ENCODE data around the gene FYB2. TPM values are rescaled to one million over a fixed set of nuclear protein-coding genes. Genes with fewer than 3 reads are reported as not detected.

The FYB2 gene
- total RNA-seq, 1 donor from 2014 or later, result 1.7 TPM

DNA sequence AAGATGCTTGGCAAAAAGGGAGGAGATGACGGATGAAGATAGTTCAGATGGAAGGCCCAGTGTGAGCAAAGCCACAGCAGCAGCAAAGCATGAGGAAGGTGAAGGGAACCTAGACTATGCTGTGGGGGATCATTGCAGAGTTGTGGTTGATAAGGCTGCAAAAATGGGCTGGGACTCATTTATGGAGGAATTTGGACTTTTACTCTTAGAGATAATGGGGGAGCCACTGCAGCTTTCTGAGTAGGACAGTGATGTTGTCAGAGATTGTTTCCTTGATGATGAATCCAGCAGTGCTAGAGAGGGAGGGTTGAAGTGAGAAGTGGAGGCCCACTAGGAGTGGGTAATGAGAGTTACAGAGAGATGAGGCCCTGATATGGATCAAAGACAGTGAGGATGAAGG, 33.3 kb upstream of the FYB2 start:
- H3K4me3 ChIP-seq, result no peak overlapping the region
- H3K27me3 ChIP-seq, result no peaks in the 10 kb centered on the region
- H3K27ac ChIP-seq, result no peak overlapping the region
- ATAC-seq (no peak), DNase-seq (no peak)
- intact Hi-C loops (cut with DNase I), result no loop called here
- H3K4me1 ChIP-seq, result no peaks in the 10 kb centered on the region
- TF ChIP-seq CTCF (IDR thresholded peaks at IDR 0.05), result no peak
- no peaks in the 10 kb centered on the region for H3K9me3 ChIP-seq
- H3K36me3 ChIP-seq, result no peaks in the 10 kb centered on the region

- Histone ChIP-seq H3K4me1 (no peaks in the 10 kb centered on the region), H3K36me3 (no peaks in the 10 kb centered on the region), H3K4me3 (no peak overlapping the region), H3K27me3 (no peaks in the 10 kb centered on the region), H3K9me3 (no peaks in the 10 kb centered on the region), H3K27ac (no peak overlapping the region)
- no peak for TF ChIP-seq CTCF (IDR thresholded peaks at IDR 0.05)
- intact Hi-C loops (cut with DNase I), result no loop called here
- DNase-seq (no peak), ATAC-seq (no peak)
Measured at GRCh38 chr1:56850922-56851321, 31.7 kb upstream of the FYB2 start.

GRCh38 chr1:56850411-56850810, 31.2 kb upstream of the FYB2 start:
- TF ChIP-seq CTCF (IDR thresholded peaks at IDR 0.05), result no peak
- Histone ChIP-seq H3K4me1 (no peaks in the 10 kb centered on the region), H3K9me3 (no peaks in the 10 kb centered on the region), H3K36me3 (no peaks in the 10 kb centered on the region), H3K4me3 (no peak overlapping the region), H3K27ac (no peak overlapping the region), H3K27me3 (no peaks in the 10 kb centered on the region)
- intact Hi-C loops (cut with DNase I), result no loop called here
- DNase-seq (no peak), ATAC-seq (no peak)

DNA sequence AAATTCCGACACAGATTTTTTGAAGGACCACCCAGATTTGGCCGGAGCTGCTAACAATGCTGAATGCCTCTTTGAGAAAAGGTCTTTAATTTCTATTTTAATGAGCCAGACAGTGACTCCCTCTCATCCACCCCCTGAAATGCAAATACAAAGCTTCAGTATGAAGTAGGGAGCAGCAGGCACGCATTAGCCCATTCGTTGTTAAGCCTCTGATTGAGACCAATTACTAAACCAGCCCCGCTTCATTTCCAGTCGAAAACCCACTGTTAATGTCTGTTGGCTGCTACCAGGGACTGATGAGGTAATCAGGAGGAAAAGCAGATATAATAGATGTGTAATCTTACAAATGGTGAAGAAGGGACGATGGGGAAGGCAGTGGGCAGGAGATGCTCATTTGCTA, 30.5 kb upstream of the FYB2 start:
- no peak for ATAC-seq
- no peak for TF ChIP-seq CTCF (IDR thresholded peaks at IDR 0.05)

GRCh38 chr1:56845343-56845742, 26.1 kb upstream of the FYB2 start:
- ATAC-seq (no peak), DNase-seq (no peak)
- no peak for TF ChIP-seq CTCF (IDR thresholded peaks at IDR 0.05)
- H3K36me3 ChIP-seq, result no peaks in the 10 kb centered on the region
- H3K4me3 ChIP-seq, result no peak overlapping the region
- H3K27me3 ChIP-seq, result no peaks in the 10 kb centered on the region
- no peaks in the 10 kb centered on the region for H3K9me3 ChIP-seq
- intact Hi-C loops (cut with DNase I), result no loop called here
- no peaks in the 10 kb centered on the region for H3K4me1 ChIP-seq
- no peak overlapping the region for H3K27ac ChIP-seq

More for the DNA sequence above, 30.5 kb upstream of the FYB2 start:
- no peak for DNase-seq
- Histone ChIP-seq H3K27me3 (no peaks in the 10 kb centered on the region), H3K4me1 (no peaks in the 10 kb centered on the region), H3K4me3 (no peak overlapping the region), H3K9me3 (no peaks in the 10 kb centered on the region), H3K36me3 (no peaks in the 10 kb centered on the region), H3K27ac (no peak overlapping the region)
- intact Hi-C loops (cut with DNase I), result no loop called here

DNA sequence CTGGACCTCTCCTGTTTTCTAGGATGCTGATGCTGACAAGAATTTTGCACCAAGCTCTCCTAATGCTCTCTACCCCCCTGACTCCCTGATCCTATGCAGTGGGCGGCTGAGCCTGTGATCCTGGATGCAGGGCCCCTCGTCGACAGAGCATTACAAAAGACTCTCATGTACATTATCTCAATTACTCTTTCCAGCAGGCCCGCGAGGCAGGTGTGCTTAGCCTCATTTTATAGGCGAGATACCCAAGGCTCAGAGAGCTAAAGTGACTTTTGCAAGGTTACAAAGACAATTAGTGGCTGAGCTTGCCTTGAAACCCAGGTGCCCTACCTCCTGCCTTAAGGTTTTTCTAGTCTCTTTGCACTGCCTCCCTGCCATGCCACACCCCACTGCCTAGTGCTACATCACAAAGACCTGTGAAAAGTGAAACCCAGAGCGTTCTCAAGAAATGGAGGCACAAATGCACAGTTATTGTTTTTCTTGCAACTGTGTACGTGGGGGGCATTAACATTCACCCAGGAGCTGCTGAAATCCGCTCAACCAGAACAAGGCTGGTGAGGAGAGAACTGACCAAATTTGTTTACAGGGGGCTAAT, 25.4 kb upstream of the FYB2 start:
- intact Hi-C loops (cut with DNase I), result no loop called here
- no peak for TF ChIP-seq CTCF (IDR thresholded peaks at IDR 0.05)
- ATAC-seq, result no peak

More for the DNA sequence above, 25.4 kb upstream of the FYB2 start:
- Histone ChIP-seq H3K27me3 (no peaks in the 10 kb centered on the region), H3K36me3 (no peaks in the 10 kb centered on the region), H3K4me1 (no peaks in the 10 kb centered on the region), H3K9me3 (no peaks in the 10 kb centered on the region), H3K27ac (no peak overlapping the region), H3K4me3 (no peak overlapping the region)
- no peak for DNase-seq

Data from upper lobe of right lung (tissue), 1 donor.